Endometrial microvascular endothelial cells (primary cell): ENCODE results near the gene SRA1. TPM values are rescaled to one million over a fixed set of nuclear protein-coding genes. Genes with fewer than 3 reads are reported as not detected.

ENCODE experiments used
- in situ Hi-C: cut with HindIII; loops from 2 replicates; pipeline ENCODE4 v1.10.0; 2017; ENCODE audit warnings: low sequenced_read_pairs, low pct_unique_long_range_greater_than_20kb; ENCODE audit errors: inconsistent ontology term
- total RNA-seq: library from RNA; depleted of rRNA; stranded (reverse); fragments of >200 nt; gene quantifications from one replicate; pipeline ENCODE4 v1.2.3, GENCODE V29; 2015; ENCODE audit errors: inconsistent ontology term

SRA1 gene
- total RNA-seq, 1 donor from 2014 or later = 26.6 TPM

- in situ Hi-C loops = no loop called here
Observed at GRCh38 chr5:140513124-140513523, 44.1 kb downstream of the SRA1 start.

- in situ Hi-C loops = no loop called here
Observed at GRCh38 chr5:140509898-140510297, 47.4 kb downstream of the SRA1 start.

- in situ Hi-C loops = no loop called here
Observed at GRCh38 chr5:140502834-140503233, 54.4 kb downstream of the SRA1 start.

Other genes with a start within 250 kb of the SRA1 start
- gene HBEGF, start 210.9 kb downstream of the SRA1 start, total RNA-seq = 60.5 TPM
- gene SLC4A9, start 197.3 kb downstream of the SRA1 start, total RNA-seq = not detected
- 41.5 TPM for gene ANKHD1, start 155.6 kb downstream of the SRA1 start, total RNA-seq
- 0.28 TPM for gene EIF4EBP3, start 9.8 kb downstream of the SRA1 start, total RNA-seq
- gene APBB3, start 7.1 kb upstream of the SRA1 start, total RNA-seq = 6.3 TPM
- gene SLC35A4, start 7.4 kb upstream of the SRA1 start, total RNA-seq = 60.7 TPM
- gene CD14, start 75.7 kb upstream of the SRA1 start, total RNA-seq = not detected
- gene TMCO6, start 82.0 kb upstream of the SRA1 start, total RNA-seq = 7.6 TPM
- gene NDUFA2, start 90.2 kb upstream of the SRA1 start, total RNA-seq = 66.7 TPM
- 87.9 TPM for gene IK, start 90.4 kb upstream of the SRA1 start, total RNA-seq
- gene WDR55, start 107.4 kb upstream of the SRA1 start, total RNA-seq = 29.4 TPM
- 0.37 TPM for gene DND1, start 116.1 kb upstream of the SRA1 start, total RNA-seq
- 118 TPM for gene HARS1, start 133.9 kb upstream of the SRA1 start, total RNA-seq
- 26.4 TPM for gene HARS2, start 134.0 kb upstream of the SRA1 start, total RNA-seq
- gene ZMAT2, start 143.0 kb upstream of the SRA1 start, total RNA-seq = 41.3 TPM
- gene PCDHA1, start 228.7 kb upstream of the SRA1 start, total RNA-seq = not detected
- gene PCDHA2, start 237.4 kb upstream of the SRA1 start, total RNA-seq = not detected
- not detected for gene PCDHA3, start 243.6 kb upstream of the SRA1 start, total RNA-seq
- not detected for gene PCDHA4, start 249.6 kb upstream of the SRA1 start, total RNA-seq